IMR-90 (cell line): ENCODE measurements around the gene PLVAP. TPM values are rescaled to one million over a fixed set of nuclear protein-coding genes. Genes with fewer than 3 reads are reported as not detected.

Experiments
- polyA plus RNA-seq, 3 experiments: library from polyadenylated mRNA; depleted of rRNA; stranded (reverse); fragments of >200 nt; gene quantifications; 2 replicates each; pipeline ENCODE4 v1.2.3, GENCODE V29; 2012; ENCODE audit warnings: low replicate concordance in 1 of 3
- total RNA-seq: library from RNA; depleted of rRNA; stranded (reverse); fragments of >200 nt; gene quantifications from 2 replicates; pipeline ENCODE4 v1.2.3, GENCODE V29; 2012; rRNA removed

Gene PLVAP
- total and polyA plus RNA-seq, 2 of the 4 experiments (the other 2 are of a cell fraction) = not detected

Other genes starting within 250 kb of the PLVAP start
- 17.2 and 18.1 TPM in 2 replicates for gene USE1, start 162.0 kb downstream of the PLVAP start, total RNA-seq
- gene USE1, start 162.0 kb downstream of the PLVAP start, polyA plus RNA-seq (2012; rRNA removed) = 24.2 and 28.7 TPM in 2 replicates
- gene OCEL1, start 151.1 kb downstream of the PLVAP start, total RNA-seq = 0.83 and 1.1 TPM in 2 replicates
- 5.7 and 7.2 TPM in 2 replicates for gene OCEL1, start 151.1 kb downstream of the PLVAP start, polyA plus RNA-seq (2012; rRNA removed)
- 8.4 and 10.0 TPM in 2 replicates for gene NR2F6, start 131.4 kb downstream of the PLVAP start, total RNA-seq
- gene NR2F6, start 131.4 kb downstream of the PLVAP start, polyA plus RNA-seq (2012; rRNA removed) = 20.5 and 28.5 TPM in 2 replicates
- not detected in 2 replicates for gene USHBP1, start 112.6 kb downstream of the PLVAP start, total RNA-seq
- gene USHBP1, start 112.6 kb downstream of the PLVAP start, polyA plus RNA-seq (2012; rRNA removed) = not detected in 2 replicates
- gene BABAM1, start 109.9 kb downstream of the PLVAP start, total RNA-seq = 76.7 and 101 TPM in 2 replicates
- 95.1 and 106 TPM in 2 replicates for gene BABAM1, start 109.9 kb downstream of the PLVAP start, polyA plus RNA-seq (2012; rRNA removed)
- gene ANKLE1, start 95.4 kb downstream of the PLVAP start, total RNA-seq = under 0.01 and 0.28 TPM in 2 replicates
- 0.87 and 1.0 TPM in 2 replicates for gene ANKLE1, start 95.4 kb downstream of the PLVAP start, polyA plus RNA-seq (2012; rRNA removed)
- gene ABHD8, start 73.9 kb downstream of the PLVAP start, total RNA-seq = 3.6 and 3.9 TPM in 2 replicates
- 10.2 and 11.4 TPM in 2 replicates for gene ABHD8, start 73.9 kb downstream of the PLVAP start, polyA plus RNA-seq (2012; rRNA removed)
- 7.3 and 17.2 TPM in 2 replicates for gene MRPL34, start 71.5 kb downstream of the PLVAP start, total RNA-seq
- gene MRPL34, start 71.5 kb downstream of the PLVAP start, polyA plus RNA-seq (2012; rRNA removed) = 31.7 and 37.0 TPM in 2 replicates
- 33.7 and 35.0 TPM in 2 replicates for gene DDA1, start 67.8 kb downstream of the PLVAP start, total RNA-seq
- gene DDA1, start 67.8 kb downstream of the PLVAP start, polyA plus RNA-seq (2012; rRNA removed) = 87.2 and 113 TPM in 2 replicates
- gene ANO8, start 42.5 kb downstream of the PLVAP start, total RNA-seq = 1.6 and 1.7 TPM in 2 replicates
- gene ANO8, start 42.5 kb downstream of the PLVAP start, polyA plus RNA-seq (2012; rRNA removed) = 5.3 and 5.6 TPM in 2 replicates
- gene GTPBP3, start 39.8 kb downstream of the PLVAP start, total RNA-seq = 4.3 and 4.7 TPM in 2 replicates
- 14.6 and 15.1 TPM in 2 replicates for gene GTPBP3, start 39.8 kb downstream of the PLVAP start, polyA plus RNA-seq (2012; rRNA removed)
- not detected in 2 replicates for gene CCDC194, start 16.9 kb upstream of the PLVAP start, total RNA-seq
- not detected in 2 replicates for gene CCDC194, start 16.9 kb upstream of the PLVAP start, polyA plus RNA-seq (2012; rRNA removed)
- gene BST2, start 28.3 kb upstream of the PLVAP start, total RNA-seq = 0.18 and 0.28 TPM in 2 replicates
- 0.67 and 0.92 TPM in 2 replicates for gene BST2, start 28.3 kb upstream of the PLVAP start, polyA plus RNA-seq (2012; rRNA removed)
- gene MVB12A, start 42.7 kb upstream of the PLVAP start, total RNA-seq = 13.8 and 13.9 TPM in 2 replicates
- gene MVB12A, start 42.7 kb upstream of the PLVAP start, polyA plus RNA-seq (2012; rRNA removed) = 43.9 and 44.3 TPM in 2 replicates
- gene TMEM221, start 71.3 kb upstream of the PLVAP start, total RNA-seq = not detected in 2 replicates
- gene TMEM221, start 71.3 kb upstream of the PLVAP start, polyA plus RNA-seq (2012; rRNA removed) = 0.06 and 0.12 TPM in 2 replicates
- gene NXNL1, start 83.6 kb upstream of the PLVAP start, total RNA-seq = not detected in 2 replicates
- not detected in 2 replicates for gene NXNL1, start 83.6 kb upstream of the PLVAP start, polyA plus RNA-seq (2012; rRNA removed)
- 4.8 and 5.6 TPM in 2 replicates for gene SLC27A1, start 93.2 kb upstream of the PLVAP start, total RNA-seq
- 12.9 and 15.6 TPM in 2 replicates for gene SLC27A1, start 93.2 kb upstream of the PLVAP start, polyA plus RNA-seq (2012; rRNA removed)
- gene PGLS, start 134.3 kb upstream of the PLVAP start, total RNA-seq = 33.9 and 37.2 TPM in 2 replicates
- gene PGLS, start 134.3 kb upstream of the PLVAP start, polyA plus RNA-seq (2012; rRNA removed) = 74.3 and 92.0 TPM in 2 replicates
- gene COLGALT1, start 178.3 kb upstream of the PLVAP start, total RNA-seq = 74.2 and 77.1 TPM in 2 replicates
- 117 and 124 TPM in 2 replicates for gene COLGALT1, start 178.3 kb upstream of the PLVAP start, polyA plus RNA-seq (2012; rRNA removed)